Measurements from ENCODE around the gene KSR1. TPM values are rescaled to one million over a fixed set of nuclear protein-coding genes. Genes with fewer than 3 reads are reported as not detected.

Gene KSR1
- polyA plus RNA-seq, 1 of the 3 experiments (the other 2 are of a cell fraction): 7.5 TPM

DNA sequence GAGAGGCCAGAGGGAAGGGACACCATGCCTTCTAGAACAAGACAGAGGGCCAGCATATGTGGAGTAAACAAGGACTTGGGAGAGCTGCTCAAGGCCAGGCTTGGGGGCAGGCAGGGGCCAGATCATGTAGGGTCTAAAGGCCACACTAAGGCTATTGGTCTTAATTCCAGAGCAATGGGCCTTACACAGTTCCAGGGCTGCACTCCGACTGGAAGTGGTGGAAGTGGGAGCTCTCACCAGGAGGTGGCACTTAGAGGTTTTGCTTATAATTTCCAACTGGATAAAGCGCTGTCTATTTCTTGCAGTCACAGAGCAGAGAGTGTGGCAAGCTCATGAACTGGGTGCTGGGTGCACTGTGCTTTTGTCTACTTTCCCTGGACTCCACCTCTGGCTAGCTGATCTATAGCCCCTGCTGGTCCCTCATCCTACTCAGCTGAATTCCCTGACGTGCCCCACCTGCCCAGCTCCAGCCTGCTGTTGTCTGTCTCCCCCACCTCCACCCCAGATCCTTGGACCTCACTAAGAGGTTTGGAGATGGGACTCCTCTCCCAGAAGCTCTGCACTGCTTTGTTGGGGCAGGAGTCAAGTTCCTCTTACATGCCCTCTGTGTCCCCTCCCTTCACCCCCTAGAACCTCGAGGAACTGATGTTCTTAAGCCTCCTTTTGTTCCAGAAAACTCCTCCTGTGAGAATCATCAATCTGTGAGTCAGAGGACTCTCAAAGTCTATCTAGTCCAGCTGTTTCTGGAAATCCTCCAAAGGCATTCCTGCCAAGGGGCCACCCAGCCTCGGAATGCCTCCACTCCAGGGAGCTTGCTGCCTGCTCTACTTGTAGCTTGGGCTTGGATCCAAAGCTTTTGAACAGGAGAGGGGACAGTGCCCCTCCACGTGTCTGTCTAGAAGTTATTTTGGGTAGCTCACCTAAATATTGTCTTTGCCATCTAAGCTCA, 48.1 kb upstream of the KSR1 start:
- no peaks in the 10 kb centered on the region for H3K36me3 ChIP-seq (replicated peaks in 1 of 2; ENCODE audit: control insufficient read depth in 1 of 2, insufficient read depth in 2 of 2, low read length in 1 of 2)
- H3K27ac ChIP-seq (ENCODE audit: low read depth in 2 of 2, low read length in 1 of 2): no peak overlapping the region
- ChIA-PET POLR2A (no interaction called here), CTCF (interaction anchor here (1.0 to 2.8 kb wide), 10 partner anchors 9 to 194 kb away, joined by 3 to 15 read pairs (median 5); no protein-coding TSS in a partner anchor)
- DNase-seq: no peak
- no peaks in the 10 kb centered on the region for H3K9me3 ChIP-seq
- H3K4me2 ChIP-seq: peak overlapping the region; percentile 64
- peaks cover 0 to 11% of the 10 kb centered on the region in 2 experiments; a peak in 1 of 4 replicates for H3K4me1 ChIP-seq (ENCODE audit: control insufficient read depth in 1 of 2, insufficient read depth in 2 of 2, low read depth in 1 of 2, low read length in 1 of 2)
- no peaks in the 10 kb centered on the region for H3K79me2 ChIP-seq (ENCODE audit: insufficient read depth)
- H3K9ac ChIP-seq: no peak overlapping the region
- no peaks in the 10 kb centered on the region for H3F3A ChIP-seq (replicated peaks; ENCODE audit: insufficient read depth)
- peak overlapping the region; percentile 54; the same call in 1 of the 2 replicates for H2AFZ ChIP-seq (ENCODE audit: low read depth)
- H3K9me2 ChIP-seq: no peaks in the 10 kb centered on the region
- H3K27me3 ChIP-seq (ENCODE audit: insufficient read depth): no peaks in the 10 kb centered on the region; the same call in 1 of the 2 replicates
- 38% methylated on average over 5 of the region's 6 CpGs for WGBS (ENCODE audit: low lambda C conversion rate)
- H4K20me1 ChIP-seq (ENCODE audit: insufficient read depth): no peaks in the 10 kb centered on the region
- peak overlapping the region in 1 of 2 experiments; percentile 22; a peak in 1 of 4 replicates for H3K4me3 ChIP-seq (ENCODE audit: low read depth in 2 of 2, low read length in 1 of 2)
- TF ChIP-seq, protein P1, sequence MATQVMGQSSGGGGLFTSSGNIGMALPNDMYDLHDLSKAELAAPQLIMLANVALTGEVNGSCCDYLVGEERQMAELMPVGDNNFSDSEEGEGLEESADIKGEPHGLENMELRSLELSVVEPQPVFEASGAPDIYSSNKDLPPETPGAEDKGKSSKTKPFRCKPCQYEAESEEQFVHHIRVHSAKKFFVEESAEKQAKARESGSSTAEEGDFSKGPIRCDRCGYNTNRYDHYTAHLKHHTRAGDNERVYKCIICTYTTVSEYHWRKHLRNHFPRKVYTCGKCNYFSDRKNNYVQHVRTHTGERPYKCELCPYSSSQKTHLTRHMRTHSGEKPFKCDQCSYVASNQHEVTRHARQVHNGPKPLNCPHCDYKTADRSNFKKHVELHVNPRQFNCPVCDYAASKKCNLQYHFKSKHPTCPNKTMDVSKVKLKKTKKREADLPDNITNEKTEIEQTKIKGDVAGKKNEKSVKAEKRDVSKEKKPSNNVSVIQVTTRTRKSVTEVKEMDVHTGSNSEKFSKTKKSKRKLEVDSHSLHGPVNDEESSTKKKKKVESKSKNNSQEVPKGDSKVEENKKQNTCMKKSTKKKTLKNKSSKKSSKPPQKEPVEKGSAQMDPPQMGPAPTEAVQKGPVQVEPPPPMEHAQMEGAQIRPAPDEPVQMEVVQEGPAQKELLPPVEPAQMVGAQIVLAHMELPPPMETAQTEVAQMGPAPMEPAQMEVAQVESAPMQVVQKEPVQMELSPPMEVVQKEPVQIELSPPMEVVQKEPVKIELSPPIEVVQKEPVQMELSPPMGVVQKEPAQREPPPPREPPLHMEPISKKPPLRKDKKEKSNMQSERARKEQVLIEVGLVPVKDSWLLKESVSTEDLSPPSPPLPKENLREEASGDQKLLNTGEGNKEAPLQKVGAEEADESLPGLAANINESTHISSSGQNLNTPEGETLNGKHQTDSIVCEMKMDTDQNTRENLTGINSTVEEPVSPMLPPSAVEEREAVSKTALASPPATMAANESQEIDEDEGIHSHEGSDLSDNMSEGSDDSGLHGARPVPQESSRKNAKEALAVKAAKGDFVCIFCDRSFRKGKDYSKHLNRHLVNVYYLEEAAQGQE (IDR thresholded peaks at IDR 0.05; ENCODE audit: low read depth, low read length): no peak
- TF ChIP-seq, protein P2, sequence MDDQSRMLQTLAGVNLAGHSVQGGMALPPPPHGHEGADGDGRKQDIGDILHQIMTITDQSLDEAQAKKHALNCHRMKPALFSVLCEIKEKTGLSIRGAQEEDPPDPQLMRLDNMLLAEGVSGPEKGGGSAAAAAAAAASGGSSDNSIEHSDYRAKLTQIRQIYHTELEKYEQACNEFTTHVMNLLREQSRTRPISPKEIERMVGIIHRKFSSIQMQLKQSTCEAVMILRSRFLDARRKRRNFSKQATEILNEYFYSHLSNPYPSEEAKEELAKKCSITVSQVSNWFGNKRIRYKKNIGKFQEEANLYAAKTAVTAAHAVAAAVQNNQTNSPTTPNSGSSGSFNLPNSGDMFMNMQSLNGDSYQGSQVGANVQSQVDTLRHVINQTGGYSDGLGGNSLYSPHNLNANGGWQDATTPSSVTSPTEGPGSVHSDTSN (IDR thresholded peaks at IDR 0.05): no peak
- TF ChIP-seq NRF1 (IDR thresholded peaks at IDR 0.05; ENCODE audit: low read depth, low read length): no peak
- no peak for TF ChIP-seq MXI1 (IDR thresholded peaks at IDR 0.05; ENCODE audit: low read depth, low read length)
- TF ChIP-seq RXRA (IDR thresholded peaks at IDR 0.05; ENCODE audit: borderline replicate concordance, low read depth): no peak
- TF ChIP-seq GATA2 (CRISPR knock-in tag; IDR thresholded peaks at IDR 0.05): no peak
- no peak for TF ChIP-seq RAD21 (IDR thresholded peaks at IDR 0.05; ENCODE audit: low read length)
- TF ChIP-seq NFIC (IDR thresholded peaks at IDR 0.05; ENCODE audit: borderline replicate concordance): peak; percentile 63
- TF ChIP-seq CHD2 (IDR thresholded peaks at IDR 0.05; ENCODE audit: low read length, partially characterized antibody): no peak
- peak; percentile 26; the same call in 1 of the 2 replicates for TF ChIP-seq TCF12 (IDR thresholded peaks at IDR 0.05)
- TF ChIP-seq TEAD4 (IDR thresholded peaks at IDR 0.05; ENCODE audit: borderline replicate concordance, insufficient read depth): no peak
- peak; percentile 22; the same call in 1 of the 2 replicates for TF ChIP-seq FOSL2 (IDR thresholded peaks at IDR 0.05; ENCODE audit: borderline replicate concordance, low read depth)
- no peak for TF ChIP-seq POLR2AphosphoS5 (IDR thresholded peaks at IDR 0.05; ENCODE audit: low read depth, low read length)
- TF ChIP-seq, protein P3, sequence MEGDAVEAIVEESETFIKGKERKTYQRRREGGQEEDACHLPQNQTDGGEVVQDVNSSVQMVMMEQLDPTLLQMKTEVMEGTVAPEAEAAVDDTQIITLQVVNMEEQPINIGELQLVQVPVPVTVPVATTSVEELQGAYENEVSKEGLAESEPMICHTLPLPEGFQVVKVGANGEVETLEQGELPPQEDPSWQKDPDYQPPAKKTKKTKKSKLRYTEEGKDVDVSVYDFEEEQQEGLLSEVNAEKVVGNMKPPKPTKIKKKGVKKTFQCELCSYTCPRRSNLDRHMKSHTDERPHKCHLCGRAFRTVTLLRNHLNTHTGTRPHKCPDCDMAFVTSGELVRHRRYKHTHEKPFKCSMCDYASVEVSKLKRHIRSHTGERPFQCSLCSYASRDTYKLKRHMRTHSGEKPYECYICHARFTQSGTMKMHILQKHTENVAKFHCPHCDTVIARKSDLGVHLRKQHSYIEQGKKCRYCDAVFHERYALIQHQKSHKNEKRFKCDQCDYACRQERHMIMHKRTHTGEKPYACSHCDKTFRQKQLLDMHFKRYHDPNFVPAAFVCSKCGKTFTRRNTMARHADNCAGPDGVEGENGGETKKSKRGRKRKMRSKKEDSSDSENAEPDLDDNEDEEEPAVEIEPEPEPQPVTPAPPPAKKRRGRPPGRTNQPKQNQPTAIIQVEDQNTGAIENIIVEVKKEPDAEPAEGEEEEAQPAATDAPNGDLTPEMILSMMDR (IDR thresholded peaks at IDR 0.05): no peak
- TF ChIP-seq FOXM1 (IDR thresholded peaks at IDR 0.05; ENCODE audit: low read depth): no peak
- no peak for TF ChIP-seq TAF1 (IDR thresholded peaks at IDR 0.05; ENCODE audit: borderline replicate concordance, low read depth, low read length)
- no peak for TF ChIP-seq YY1 (IDR thresholded peaks at IDR 0.05; ENCODE audit: low read depth)
- no peak for TF ChIP-seq SMC3 (IDR thresholded peaks at IDR 0.05; ENCODE audit: low read depth, low read length)
- no peak for TF ChIP-seq EZH2phosphoT487 (IDR thresholded peaks at IDR 0.05; ENCODE audit: borderline replicate concordance, low read depth)
- TF ChIP-seq, protein P4, sequence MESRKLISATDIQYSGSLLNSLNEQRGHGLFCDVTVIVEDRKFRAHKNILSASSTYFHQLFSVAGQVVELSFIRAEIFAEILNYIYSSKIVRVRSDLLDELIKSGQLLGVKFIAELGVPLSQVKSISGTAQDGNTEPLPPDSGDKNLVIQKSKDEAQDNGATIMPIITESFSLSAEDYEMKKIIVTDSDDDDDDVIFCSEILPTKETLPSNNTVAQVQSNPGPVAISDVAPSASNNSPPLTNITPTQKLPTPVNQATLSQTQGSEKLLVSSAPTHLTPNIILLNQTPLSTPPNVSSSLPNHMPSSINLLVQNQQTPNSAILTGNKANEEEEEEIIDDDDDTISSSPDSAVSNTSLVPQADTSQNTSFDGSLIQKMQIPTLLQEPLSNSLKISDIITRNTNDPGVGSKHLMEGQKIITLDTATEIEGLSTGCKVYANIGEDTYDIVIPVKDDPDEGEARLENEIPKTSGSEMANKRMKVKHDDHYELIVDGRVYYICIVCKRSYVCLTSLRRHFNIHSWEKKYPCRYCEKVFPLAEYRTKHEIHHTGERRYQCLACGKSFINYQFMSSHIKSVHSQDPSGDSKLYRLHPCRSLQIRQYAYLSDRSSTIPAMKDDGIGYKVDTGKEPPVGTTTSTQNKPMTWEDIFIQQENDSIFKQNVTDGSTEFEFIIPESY (IDR thresholded peaks at IDR 0.05; ENCODE audit: borderline replicate concordance, low read depth): no peak
- TF ChIP-seq FOXJ3 (CRISPR knock-in tag; IDR thresholded peaks at IDR 0.05): no peak
- no peak for TF ChIP-seq RFX5 (IDR thresholded peaks at IDR 0.05; ENCODE audit: low read length)
- no peak; the same call in 1 of the 2 replicates for TF ChIP-seq JUND (IDR thresholded peaks at IDR 0.05)
- no peak for TF ChIP-seq RCOR1 (IDR thresholded peaks at IDR 0.05; ENCODE audit: low read length)
